ENCODE data around the gene RAB22A. TPM values are rescaled to one million over a fixed set of nuclear protein-coding genes. Genes with fewer than 3 reads are reported as not detected.
A peak's percentile ranks its signal among the peaks of the same experiment; 100 is the strongest.
"Not testable (repeated sequence)": the region's sequence is repeated elsewhere in the genome, so short reads cannot be mapped to it uniquely, and the experiment has no call there.

The RAB22A gene
- total and polyA plus RNA-seq, 12 donors, result 6.7 to 46.3 (median 28.2) TPM

DNA sequence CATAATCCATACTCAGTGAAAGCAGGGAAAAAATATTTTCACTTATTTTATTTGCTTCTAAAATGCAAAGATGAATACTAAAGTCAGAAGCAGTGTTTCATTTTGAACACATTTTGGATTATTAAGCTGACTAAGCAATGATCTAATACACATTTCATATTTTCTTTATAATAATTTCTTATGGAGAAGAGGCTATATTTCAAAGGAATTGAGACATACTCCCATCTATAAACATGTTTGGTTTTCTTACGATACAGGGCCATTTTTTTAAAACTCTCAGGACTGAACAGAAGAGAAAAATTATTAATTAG, 52.6 kb downstream of the RAB22A start:
- Histone ChIP-seq H3K9me3 (replicated peaks in 1 of 3) (no peaks in the 10 kb centered on the region), H3K4me1 (replicated peaks in 1 of 2) (peaks cover 7 to 13% of the 10 kb centered on the region in 2 donors), H3K27me3 (no peaks in the 10 kb centered on the region), H3K27ac (no peak overlapping the region), H3K36me3 (replicated peaks in 1 of 2) (peaks cover 0 to 29% of the 10 kb centered on the region in 2 donors), H3K4me3 (no peak overlapping the region)
- intact Hi-C loops (cut with DNase I), result no loop called here
- TF ChIP-seq, protein P1, sequence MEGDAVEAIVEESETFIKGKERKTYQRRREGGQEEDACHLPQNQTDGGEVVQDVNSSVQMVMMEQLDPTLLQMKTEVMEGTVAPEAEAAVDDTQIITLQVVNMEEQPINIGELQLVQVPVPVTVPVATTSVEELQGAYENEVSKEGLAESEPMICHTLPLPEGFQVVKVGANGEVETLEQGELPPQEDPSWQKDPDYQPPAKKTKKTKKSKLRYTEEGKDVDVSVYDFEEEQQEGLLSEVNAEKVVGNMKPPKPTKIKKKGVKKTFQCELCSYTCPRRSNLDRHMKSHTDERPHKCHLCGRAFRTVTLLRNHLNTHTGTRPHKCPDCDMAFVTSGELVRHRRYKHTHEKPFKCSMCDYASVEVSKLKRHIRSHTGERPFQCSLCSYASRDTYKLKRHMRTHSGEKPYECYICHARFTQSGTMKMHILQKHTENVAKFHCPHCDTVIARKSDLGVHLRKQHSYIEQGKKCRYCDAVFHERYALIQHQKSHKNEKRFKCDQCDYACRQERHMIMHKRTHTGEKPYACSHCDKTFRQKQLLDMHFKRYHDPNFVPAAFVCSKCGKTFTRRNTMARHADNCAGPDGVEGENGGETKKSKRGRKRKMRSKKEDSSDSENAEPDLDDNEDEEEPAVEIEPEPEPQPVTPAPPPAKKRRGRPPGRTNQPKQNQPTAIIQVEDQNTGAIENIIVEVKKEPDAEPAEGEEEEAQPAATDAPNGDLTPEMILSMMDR (IDR thresholded peaks at IDR 0.05), result no peak
- TF ChIP-seq POLR2A (IDR thresholded peaks at IDR 0.05), result no peak
- DNase-seq, result no peak
- 95 to 100% (median 98%) methylated on average over 1 of the region's 1 CpG for WGBS, 4 donors

DNA sequence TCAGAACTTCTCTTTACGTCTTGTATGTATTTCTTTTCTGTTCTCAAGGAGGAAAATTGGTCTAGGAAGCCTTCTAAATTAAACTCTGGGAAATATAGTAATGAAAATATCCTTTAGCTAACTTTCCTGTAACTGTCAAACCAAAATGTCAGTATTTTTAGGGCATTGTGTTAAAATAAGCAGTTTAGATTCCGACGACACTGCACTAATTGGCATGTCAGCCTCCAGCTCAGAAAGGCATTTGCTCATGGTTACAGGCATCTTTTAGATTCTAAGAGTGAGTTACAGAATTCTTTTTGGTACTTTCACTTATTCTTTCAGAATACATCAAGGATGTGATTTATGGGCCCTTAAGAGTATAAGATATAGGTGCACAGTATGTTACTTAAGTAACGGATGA, 53.5 kb downstream of the RAB22A start:
- WGBS, 4 donors, result 93 to 96% (median 94%) methylated on average over 4 of the region's 4 CpGs
- Histone ChIP-seq H3K4me3 (no peak overlapping the region), H3K36me3 (replicated peaks in 1 of 2) (peaks cover 0 to 28% of the 10 kb centered on the region in 2 donors), H3K27me3 (no peaks in the 10 kb centered on the region), H3K27ac (no peak overlapping the region), H3K4me1 (replicated peaks in 1 of 2) (peaks cover 7 to 18% of the 10 kb centered on the region in 2 donors), H3K9me3 (replicated peaks in 1 of 3) (no peaks in the 10 kb centered on the region)
- no peak for DNase-seq
- intact Hi-C loops (cut with DNase I), result no loop called here
- no peak for TF ChIP-seq POLR2A (IDR thresholded peaks at IDR 0.05)
- TF ChIP-seq, protein P1 (IDR thresholded peaks at IDR 0.05), result no peak

DNA sequence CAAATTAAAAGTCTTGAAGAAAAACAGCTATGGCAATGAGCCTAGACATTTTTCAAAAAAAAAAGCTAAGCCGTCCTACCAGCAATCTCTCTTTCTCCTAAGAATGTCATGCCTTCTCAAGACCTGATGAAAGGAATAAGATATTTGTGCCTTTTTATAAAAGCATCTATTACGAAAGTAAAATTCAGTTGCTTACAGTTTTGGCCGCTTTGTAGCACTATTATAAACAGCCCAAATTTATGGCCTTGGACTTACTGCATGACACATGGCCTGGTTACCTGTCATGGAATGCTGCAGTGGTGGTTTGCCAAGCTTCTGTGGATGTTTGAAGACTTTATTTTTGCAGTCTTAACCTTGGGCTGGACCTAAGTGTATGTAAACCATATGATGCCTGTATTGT, 57.4 kb downstream of the RAB22A start:
- peak overlapping the region; percentile 8 to 51 (median 28) for H3K27ac ChIP-seq
- intact Hi-C loops (cut with DNase I), result no loop called here
- peaks cover 0 to 3% of the 10 kb centered on the region in 2 donors for H3K36me3 ChIP-seq (replicated peaks in 1 of 2)
- H3K4me1 ChIP-seq (replicated peaks in 1 of 2), result peaks cover 3 to 18% of the 10 kb centered on the region in 2 donors
- H3K9me3 ChIP-seq (replicated peaks in 1 of 3), result no peaks in the 10 kb centered on the region
- peak in 6 of 7 donors; percentile 35 to 77 (median 58) for DNase-seq
- 38 to 44% (median 43%) methylated on average over 3 of the region's 3 CpGs for WGBS, 4 donors
- no peaks in the 10 kb centered on the region for H3K27me3 ChIP-seq
- H3K4me3 ChIP-seq, result no peak overlapping the region
- TF ChIP-seq, protein P1 (IDR thresholded peaks at IDR 0.05), result no peak
- no peak for TF ChIP-seq POLR2A (IDR thresholded peaks at IDR 0.05)

DNA sequence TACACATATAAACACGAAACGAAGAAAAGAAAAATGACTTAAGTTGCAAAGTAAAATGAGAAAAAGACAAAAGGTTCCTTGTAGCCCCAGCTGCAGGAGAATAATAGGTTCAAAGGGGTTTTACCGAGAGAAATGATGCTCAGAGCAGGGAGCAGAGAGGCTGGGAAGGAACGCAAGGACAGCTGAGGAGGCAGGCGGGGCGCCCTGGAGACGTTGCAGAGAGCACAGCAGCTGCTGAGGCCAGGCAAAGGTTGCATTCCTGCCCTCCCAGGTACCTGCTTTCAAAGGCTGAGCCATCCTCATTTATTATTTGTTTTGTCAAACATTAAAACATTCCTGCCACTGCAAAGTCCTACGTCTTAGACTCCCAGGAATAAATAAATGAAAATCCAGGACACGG, 63.3 kb downstream of the RAB22A start:
- H3K27me3 ChIP-seq, result no peaks in the 10 kb centered on the region
- peaks cover 9 to 18% of the 10 kb centered on the region in 2 donors for H3K4me1 ChIP-seq (replicated peaks in 1 of 2)
- no peak overlapping the region for H3K27ac ChIP-seq
- TF ChIP-seq POLR2A (IDR thresholded peaks at IDR 0.05), result no peak
- no peaks in the 10 kb centered on the region for H3K36me3 ChIP-seq (replicated peaks in 1 of 2)
- peak in 1 of 7 donors; percentile 43 for DNase-seq
- H3K9me3 ChIP-seq (replicated peaks in 1 of 3), result no peaks in the 10 kb centered on the region
- H3K4me3 ChIP-seq, result no peak overlapping the region
- 72 to 77% (median 74%) methylated on average over 9 of the region's 9 CpGs for WGBS, 4 donors
- intact Hi-C loops (cut with DNase I), result no loop called here

DNA sequence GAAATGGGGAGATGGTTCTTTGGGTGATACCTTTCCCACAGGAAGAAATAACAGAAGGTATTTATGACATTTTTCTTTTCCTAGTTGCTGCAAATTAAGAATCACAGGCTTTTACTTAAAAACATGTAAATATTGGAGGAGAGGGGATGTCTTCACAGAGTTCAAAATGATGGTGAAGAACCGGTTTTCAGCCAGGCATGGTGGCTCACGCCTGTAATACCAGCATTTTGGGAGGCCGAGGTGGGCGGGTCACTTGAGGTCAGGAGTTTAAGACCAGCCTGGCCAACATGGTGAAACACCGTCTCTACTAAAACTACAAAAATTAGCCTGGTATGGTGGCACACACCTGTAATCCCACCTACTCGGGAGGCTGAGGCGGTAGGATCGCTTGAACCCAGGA, 63.8 kb downstream of the RAB22A start:
- peak in 1 of 7 donors; percentile 21 for DNase-seq
- H3K9me3 ChIP-seq (replicated peaks in 1 of 3); H3K4me3 ChIP-seq; H3K36me3 ChIP-seq (replicated peaks in 1 of 2); H3K27me3 ChIP-seq; intact Hi-C loops (cut with DNase I): not testable (repeated sequence)
- H3K4me1 ChIP-seq (replicated peaks in 1 of 2), result peaks cover 9 to 18% of the 10 kb centered on the region in 2 donors
- WGBS, 4 donors, result 91 to 97% (median 95%) methylated on average over 8 of the region's 8 CpGs
- H3K27ac ChIP-seq, result peak overlapping the region in 1 of 5 donors; percentile 78

Measured in adrenal gland (tissue), 12 donors.